T-helper 2 cell (primary cell): Measurements from ENCODE around the gene ZSCAN1.
"Not testable (repeated sequence)": the region's sequence is repeated elsewhere in the genome, so short reads cannot be mapped to it uniquely, and the experiment has no call there.

Experiments
- DNase-seq, 5 experiments: peaks; one replicate each; pipeline versions ENCODE4 v3.0.0 to v3.0.0-alpha.2; 2012 to 2022
- total RNA-seq, 2 donors: gene quantifications; one replicate each; lab custom pipeline; 2026; lab: John Stamatoyannopoulos, UW

Gene ZSCAN1, protein sequence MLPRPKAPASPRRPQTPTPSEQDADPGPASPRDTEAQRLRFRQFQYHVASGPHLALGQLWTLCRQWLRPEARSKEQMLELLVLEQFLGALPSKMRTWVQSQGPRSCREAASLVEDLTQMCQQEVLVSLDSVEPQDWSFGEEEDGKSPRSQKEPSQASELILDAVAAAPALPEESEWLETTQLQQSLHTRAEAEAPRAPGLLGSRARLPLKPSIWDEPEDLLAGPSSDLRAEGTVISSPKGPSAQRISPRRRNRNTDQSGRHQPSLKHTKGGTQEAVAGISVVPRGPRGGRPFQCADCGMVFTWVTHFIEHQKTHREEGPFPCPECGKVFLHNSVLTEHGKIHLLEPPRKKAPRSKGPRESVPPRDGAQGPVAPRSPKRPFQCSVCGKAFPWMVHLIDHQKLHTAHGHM
- total RNA-seq: 0 reads per million in 2 donors

DNA sequence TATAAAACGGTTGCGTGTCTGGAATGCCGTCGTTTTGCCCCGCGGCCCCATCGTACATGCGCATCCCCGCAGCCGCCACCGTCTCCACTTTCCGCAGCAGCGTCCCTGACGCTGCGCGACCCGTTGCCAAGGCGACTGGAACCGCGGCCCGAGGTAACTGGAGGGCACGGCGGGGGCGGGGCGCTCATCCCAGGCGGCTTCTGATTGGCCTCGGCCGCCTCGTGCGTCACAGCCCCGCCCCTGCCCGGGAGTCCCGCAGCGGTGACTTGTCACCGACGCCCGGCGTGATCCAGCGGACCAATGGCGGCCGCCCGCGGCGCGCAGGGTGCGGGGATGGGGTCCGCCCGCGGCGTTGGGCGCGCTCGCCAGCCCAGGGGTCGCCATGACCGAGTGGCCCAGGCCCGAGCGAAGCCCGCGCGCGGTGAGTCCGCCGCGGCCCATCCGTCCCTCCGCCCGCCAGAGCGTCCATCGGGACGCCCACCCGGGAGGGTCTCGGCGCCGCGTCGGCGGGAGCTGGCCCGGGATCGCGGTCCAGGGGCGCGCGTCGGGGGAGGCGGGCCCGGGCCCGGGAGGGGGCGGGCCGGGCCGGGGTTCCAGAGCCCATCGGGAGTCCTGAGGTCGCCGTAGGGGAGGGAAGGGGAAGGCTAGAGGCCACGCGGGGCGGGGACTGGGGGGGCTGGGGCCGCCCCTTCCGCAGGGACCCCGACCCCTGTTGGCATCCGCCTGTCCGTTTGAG lies at the start of gene ZSCAN1:
TSS of gene ZSCAN1 (plus strand) at position 285 of the 736 bp plus-strand sequence. CDS start 3,812 bp downstream, outside the sequence.
- DNase-seq: no peak

DNA sequence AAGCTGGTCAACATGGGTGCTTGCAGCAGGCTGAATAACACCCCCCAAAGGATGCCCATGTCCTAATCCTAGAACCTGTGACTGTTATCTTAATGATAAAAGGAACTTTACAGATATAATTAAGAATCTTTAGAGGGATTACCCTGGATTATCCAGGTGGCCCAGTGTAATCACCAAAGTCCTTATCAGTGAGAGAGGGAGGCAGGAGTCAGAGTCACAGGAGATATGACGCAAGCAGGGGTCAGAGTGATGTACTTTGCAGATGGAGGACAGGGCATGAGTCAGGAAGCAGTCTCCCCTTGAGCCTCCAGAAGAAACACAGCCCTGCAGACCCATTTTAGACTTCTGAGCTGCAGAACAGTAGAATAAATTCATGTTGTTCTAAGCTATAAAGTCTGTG lies 41.0 kb upstream of the ZSCAN1 start:
- DNase-seq: no peak

DNA sequence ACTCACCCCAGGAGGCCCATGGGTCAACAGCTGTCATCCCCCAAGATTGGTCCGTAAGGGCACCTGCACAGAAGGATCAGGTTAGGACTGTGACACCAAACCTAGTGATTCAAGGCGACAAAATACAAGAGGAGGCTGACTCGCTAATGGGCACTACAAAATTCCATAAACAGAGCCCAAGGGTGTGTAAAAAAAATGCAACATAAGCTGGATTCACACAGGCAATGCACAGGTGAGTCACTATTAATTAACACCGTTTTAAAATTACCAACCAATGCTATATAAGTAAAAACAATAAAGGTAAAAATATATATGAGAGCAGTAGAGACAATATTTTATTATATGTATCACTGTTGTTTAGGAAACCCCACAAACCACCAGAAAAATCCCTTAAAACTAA lies 33.1 kb upstream of the ZSCAN1 start:
- DNase-seq: no peak

DNA sequence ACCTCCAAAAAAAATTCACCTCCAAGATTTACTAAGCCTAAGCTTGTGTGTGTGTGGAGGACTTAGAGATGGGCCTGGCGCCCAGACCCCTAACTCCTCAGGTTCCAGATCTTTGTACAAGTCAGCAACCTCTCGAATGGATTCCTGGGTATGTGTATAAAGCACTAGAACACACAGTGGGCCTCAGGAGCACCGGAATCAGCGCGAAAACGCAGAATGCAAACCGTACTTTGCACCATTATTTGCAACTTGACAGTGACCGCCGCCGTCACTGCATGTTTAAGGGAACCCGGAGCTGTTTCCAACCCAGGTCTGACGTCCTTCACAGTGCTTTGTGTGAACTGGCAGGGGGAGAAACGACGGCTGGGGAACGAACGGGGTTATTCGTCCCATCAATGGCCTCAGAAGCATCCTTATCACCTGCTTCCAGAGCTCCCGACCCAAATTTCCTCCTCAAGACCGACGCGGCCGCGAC lies 31.9 kb upstream of the ZSCAN1 start:
- peak in 1 of 5 experiments; percentile 49 for DNase-seq

DNA sequence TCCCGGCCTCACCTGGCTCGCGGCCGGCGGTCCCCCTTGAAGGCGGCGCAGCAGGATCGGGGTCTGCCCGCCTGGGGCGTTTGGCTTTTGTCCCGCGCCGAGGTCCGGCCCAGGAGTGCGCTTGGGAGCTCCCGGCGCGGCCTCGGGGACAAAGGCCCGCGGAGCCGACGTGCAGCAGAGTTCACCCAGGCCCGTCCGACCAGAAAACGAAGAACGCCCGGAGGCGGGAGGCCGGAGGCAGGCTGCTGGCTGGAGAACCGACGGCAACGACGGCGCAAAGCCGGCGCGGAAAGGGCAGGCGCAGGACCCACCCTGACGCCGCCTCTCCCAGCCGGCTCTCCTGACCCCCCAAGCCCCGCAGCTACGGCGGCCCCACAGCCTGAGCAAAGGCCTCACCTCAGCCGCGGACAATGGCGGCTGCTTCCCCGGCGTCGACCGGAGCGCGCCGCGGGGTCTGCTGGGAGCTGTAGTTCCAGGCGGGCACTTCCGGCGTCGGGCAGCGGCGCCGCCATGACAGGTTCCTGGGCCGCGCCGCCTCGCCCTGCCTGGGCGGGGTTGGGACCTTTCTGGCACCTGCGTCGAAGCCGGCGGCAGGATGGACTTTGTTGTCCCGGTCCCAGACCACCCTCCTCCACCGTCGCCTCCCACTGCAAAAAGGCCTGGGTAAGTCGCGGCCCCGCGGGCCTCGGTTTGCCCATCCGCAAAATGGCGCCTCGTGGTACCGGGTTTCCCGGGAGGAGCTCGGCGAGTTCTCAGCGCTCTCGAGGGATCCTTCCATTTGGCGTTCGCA lies 31.2 kb upstream of the ZSCAN1 start, which contains the start of gene ZNF606:
TSS of gene ZNF606 (minus strand) at position 437 of the 790 bp plus-strand sequence. CDS start 1,501 bp downstream, outside the sequence.
- peak; percentile 68 to 95 (median 77) for DNase-seq

DNA sequence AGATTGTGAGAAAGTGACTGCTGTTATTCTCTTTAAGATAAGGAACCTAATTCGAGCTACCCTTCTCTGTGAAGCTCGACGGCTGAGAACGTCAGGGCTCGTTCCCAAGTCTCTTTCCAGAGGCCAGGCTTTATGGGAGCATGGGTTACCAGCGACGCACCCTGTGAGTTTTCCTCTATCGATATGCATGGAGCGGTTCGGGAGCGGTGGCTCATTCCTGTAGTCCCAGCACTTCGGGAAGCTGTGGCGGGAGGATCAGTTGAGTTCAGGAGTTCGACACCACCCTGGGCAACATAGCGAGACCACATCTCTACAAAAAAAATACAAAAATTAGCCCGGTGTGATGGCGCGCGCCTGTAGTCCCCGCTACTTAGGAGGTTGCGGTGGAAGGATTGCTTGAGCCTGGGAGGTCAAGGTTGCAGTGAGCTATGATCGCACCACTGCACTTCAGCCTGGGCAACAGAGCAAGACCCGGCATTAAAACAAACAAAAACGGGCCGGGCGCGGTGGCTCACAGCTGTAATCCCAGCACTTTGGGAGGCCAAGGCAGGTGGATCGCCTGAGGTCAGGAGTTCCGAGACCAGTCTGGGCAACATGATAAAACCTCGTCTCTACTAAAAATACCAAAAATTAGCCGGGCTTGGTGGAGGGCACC lies 30.5 kb upstream of the ZSCAN1 start:
- DNase-seq: no peak

DNA sequence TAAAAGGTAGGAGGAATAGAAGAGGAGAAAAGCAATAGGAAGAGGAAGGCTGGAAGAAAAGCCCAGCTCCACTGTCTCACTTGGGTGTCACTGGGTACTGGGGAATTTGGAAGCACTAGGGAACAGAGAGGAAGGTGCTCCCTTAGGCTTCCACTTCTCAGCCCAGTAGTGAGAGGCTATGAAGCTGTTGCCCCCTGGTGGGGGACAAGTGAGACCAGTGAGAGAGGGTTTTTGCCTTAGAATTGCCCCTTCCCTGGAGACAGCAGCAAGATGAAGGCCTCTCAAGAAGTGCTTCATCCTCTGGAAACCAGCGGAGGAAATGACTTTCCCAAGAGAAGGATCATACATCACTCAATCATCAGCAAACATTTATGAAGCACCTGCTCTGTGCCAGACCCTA lies 26.5 kb upstream of the ZSCAN1 start:
- peak in 1 of 5 experiments; percentile 8 for DNase-seq

DNA sequence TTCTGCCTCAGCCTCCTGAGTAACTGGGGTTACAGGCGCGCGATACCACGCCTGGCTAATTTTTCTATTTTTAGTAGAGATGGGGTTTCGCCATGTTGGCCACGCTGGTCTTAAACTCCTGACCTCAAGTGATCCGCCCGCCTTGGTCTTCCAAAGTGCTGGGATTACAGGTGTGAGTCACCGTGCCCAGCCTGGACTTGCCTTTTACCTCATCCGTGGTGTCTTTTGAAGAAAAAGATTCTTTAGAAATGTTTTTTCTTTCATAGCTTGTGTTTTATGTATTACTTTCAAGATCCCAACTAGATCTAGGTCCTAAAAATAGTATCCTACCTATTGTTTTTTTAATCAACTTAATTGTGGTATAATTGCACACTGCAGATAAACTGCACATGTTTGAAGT lies 24.9 kb upstream of the ZSCAN1 start:
- not testable (repeated sequence) for DNase-seq

DNA sequence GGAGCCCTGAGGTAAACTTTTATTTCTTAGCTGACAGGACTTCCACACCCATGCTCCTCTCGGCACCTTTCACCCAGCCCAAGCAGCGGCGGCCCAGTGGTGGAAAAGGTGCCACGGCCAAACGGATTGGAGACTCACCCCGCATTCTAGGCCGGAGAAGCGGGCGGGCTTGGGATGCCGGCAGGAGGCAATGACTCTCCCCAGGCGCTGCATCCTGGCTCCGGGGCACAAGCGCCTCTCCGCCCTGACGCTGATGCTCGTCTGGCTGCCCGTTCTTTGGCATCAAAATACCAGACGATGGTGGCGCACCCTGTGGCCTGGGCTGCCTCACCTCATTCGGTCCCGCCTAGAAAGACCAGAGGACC lies 24.5 kb upstream of the ZSCAN1 start:
- DNase-seq: no peak

DNA sequence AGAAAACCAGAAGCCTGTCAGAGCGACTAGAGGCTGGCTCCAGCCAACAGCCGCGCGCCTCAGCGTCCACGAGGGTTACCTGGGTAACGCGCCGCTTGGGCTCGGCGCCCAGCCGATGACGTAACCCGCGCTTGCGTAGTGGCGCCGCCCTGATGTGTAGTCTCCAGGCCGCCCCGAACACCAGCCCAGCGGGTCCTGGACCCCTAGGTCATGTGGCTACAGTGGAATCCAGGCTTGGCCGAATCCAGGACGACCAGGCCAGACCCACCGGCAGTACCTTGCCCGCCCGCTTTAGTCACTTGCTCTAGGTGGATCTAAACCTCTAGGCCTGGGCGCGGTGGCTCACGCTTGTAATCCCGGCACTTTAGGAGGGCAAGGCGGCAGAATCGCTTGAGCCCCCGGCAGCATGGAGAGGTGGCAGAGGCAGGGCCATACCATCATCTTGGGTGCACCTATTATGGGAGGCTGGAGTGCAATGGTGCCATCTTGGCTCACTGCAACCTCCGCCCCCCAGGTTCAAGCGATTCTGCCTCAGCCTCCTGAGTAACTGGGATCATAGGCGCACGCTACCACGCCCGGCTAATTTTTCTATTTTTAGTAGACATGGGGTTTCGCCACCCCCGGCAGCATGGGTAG lies 24.0 kb upstream of the ZSCAN1 start:
- DNase-seq: peak in 3 of 5 experiments; percentile 28 to 76 (median 41)

DNA sequence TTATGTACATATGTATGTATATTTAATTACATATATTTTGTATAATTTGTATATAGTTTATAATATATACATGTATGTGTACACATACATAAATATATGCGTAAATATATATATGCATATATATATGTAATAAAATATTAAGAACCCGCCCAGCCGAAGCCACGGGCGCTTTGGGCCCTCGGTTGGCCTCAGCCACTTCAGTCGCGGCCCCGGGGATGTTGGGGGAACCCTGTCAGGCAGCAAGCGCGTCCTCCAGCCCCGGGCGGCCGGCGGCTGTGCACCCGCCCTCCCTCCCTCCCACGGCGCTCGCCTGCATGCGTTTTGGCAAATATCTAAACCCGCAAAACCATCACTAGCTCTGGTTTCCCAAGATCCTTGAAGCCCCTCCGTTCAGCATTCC lies 23.3 kb upstream of the ZSCAN1 start:
- no peak for DNase-seq

DNA sequence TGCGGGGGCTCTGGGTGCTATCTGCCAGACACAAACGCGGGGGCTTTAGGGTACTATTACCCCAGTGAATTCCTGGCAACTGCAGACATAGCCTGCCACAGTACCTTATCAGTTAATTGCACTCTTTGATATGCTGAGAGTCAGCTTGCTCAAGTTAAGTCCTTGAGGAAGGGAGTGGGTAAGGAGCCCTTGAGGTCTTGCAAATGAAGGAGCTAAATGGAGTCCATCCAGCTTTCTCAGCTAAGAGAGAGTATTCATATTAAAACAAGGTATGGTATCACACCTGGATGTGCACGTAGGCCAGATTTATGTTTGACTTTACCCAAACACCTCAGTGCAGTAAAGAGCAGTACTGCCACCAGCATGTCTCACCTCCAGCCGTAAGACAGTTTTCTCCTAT lies 19.7 kb upstream of the ZSCAN1 start:
- DNase-seq: no peak

DNA sequence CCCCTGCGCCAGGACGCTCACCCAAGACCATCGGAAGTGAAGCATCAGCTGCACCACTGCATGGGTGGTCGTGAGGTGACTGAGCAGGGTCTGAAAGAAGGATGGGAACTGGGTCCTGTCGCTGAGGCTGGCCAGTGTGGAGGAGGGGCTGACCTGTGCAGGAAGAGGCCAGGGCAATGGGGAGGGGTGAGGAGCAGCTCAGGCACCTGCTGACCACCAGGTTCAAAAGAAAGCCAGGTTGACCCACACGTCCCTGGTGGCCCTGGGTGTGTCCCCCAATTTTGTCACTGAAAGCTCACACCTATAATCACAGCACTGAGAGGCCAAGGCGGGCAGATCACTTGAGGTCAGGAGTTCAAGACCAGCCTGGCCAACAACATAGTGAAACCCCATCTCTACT lies 13.7 kb upstream of the ZSCAN1 start:
- no peak for DNase-seq

DNA sequence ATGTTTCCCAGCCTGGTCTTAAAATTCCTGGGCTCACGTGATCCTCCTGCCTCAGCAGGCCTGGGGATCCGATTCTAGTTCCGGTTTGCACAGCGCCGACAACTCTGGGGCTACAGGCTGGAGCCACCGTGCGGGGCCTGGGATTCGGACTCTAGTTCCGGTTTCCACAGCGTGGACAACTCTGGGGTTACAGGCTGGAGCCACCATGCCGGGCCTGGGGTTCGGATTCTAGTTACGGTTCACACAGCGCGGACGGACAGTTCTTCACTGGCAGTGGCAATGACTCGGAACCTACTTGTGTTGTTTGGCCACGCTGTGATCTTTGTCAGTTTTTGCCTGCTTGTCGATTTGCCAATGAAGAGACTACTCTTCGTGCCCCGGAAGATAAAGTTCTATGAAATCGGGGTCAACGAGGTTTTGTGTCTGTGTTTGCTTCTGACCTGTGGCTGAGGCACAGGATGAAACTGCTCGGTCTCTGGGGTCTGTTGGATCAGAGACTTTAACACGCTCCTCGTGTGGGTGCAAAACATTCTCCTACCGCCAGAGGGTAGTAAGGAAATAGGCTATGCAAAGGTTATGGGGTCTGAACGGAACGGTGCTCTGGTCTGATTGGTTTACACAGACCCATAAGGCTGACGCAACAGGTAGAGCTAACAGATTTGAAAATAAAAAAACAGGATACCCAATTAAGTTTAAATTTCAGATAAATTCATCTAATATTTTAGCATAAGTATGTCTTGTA lies 12.1 kb upstream of the ZSCAN1 start:
- DNase-seq: peak in 1 of 5 experiments; percentile 47

DNA sequence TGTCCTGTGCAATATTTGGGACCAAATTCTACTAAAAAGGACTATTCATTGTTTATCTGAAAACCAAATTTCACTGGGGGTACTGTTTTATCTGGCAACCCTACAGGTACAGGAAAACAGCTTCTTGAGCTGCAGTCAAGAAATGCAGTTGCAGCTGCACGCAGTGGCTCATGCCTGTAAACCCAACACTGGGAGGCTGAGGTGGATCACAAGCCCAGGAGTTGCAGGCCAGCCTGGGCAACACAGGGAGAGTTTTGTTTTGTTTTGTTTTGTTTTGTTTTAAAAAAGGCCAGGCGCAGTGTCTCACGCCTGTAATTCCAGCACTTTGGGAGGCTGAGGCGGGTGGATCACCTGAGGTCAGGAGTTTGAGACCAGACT lies 11.6 kb upstream of the ZSCAN1 start:
- no peak for DNase-seq

DNA sequence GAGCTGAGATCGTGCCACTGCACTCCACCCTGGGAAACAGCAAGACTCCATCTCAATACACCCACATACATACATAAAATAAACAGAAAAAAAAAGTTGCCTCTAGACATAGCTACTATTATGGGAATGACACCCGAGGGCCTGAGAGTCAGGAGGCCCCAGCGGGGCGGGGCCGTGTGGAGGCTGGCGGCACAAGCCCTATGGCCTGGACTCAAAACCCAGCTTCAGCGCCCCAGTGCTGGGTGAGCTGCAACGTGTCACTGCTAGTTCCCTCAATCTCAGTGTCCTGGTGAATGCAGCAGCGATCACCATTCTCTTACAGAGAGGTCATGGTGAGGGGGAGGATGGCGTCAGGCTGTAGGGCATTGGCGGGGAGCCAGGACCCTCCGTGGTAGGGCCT lies 9.2 kb upstream of the ZSCAN1 start:
- DNase-seq: no peak

DNA sequence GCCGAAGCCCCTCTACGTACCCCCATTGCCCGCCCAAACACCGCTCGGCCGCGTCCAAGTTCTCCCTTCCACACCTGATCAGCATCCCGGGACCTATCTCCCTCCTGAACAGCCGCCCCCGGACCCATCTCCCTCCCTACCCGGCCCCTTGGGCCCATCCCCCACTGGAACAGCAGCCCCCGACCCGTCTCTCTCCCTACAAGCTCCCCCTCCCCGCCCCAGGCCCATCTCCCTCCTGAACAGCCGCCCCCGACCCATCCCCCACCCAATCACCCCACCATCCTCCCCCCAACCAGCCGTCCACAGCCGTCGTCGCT lies 610 bp downstream of the ZSCAN1 start:
- no peak for DNase-seq

DNA sequence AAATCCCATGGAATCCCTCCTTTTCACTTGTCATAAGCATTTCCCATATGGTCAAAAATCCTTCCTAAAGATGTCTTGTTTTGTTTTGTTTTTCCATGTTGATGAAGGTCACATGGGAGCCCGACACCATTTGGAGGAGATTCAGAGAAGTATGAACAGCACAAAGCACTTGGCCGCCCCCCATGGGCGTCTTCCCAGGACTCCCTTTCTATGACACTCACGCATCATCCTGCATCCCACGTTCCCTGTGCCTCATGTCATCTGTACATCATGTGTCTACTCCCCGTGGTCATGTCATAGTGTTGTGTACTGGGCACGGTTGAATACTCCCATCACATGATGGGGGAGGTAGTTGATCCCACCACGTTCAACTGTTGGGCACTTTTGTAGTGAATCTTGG lies 2.0 kb downstream of the ZSCAN1 start:
- no peak for DNase-seq

DNA sequence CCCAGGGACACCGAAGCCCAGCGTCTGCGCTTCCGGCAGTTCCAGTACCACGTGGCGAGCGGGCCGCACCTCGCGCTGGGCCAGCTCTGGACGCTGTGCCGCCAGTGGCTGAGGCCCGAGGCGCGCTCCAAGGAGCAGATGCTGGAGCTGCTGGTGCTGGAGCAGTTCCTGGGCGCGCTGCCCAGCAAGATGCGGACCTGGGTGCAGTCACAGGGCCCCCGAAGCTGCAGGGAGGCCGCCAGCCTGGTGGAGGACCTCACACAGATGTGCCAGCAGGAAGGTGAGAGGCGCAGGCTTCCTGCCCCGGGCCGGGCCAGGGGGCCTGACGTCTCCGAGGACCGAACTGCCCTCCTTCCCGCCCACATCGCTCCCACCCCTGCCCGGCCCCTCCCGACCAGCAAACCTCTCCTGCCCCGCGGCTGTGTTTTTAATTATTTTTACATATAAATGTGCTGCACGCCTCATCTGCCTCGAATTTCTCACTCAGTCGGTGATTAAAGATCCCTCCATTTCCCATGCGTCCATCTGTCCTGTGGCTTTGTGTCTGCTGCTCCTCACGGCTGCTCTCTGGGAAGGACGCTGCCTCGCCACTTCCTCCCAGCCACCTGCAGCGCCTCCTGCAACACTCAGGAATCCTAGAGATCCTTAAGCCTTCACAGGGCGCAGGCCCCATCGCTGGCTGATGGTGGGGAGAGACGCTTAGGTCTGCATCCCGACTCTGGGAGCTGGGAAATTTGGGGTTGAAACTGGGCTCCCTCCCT lies 4.3 kb downstream of the ZSCAN1 start:
- no peak for DNase-seq

DNA sequence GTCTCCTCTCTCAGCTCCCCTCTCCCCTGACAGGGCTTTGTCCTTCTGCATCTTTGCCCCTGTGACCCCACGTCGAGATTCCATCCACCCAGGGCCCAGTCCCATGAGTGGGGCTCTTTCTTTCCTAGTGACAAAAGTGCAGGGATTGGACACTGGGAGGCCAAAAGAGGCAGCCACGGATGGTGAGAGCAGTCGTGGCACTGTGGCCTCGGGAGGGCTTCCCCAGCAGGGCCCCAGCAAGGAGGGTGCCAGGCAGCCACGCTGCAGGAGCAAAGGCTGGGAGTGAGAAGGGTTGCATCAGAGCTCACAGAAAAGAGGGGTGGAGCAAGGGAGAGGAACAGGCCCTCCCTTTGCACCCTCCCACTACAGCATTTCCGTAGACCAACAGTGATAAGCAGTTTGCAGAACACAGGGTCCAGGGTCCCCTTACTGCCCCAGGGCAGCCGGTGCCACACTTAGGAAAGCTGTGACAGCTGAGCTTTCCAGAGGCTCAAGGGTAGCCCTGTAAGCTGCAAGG lies 4.9 kb downstream of the ZSCAN1 start:
- no peak for DNase-seq
